NCI-H526 (cell line): ENCODE results near the gene VSTM5.

Source experiments
- DNase-seq, 2 experiments: peaks; one replicate each; lab custom pipeline; 2025; lab: John Stamatoyannopoulos, UW

VSTM5 gene, protein sequence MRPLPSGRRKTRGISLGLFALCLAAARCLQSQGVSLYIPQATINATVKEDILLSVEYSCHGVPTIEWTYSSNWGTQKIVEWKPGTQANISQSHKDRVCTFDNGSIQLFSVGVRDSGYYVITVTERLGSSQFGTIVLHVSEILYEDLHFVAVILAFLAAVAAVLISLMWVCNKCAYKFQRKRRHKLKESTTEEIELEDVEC

DNA sequence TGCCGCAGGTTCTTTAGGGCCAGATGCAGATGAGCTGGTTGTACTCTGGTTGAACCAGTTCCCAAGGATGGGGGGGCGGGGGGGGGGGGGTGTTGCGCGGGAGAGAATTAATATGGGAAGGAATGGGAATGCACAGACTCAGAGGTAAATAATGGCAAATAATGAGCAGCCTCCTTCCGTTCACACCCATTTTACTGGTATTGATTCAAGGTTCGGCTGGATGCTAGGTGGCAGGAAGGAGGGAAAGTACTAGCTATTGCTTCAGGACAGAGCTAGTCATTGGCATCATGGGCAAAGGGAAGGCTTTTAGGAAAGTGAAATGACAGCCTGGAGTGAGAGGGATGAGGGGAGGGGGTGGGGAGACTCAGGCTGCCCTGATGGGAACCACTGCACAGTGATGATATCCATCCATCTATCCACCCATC lies at the start of gene VSTM5:
VSTM5 (minus strand) TSS at position 25 of the 425 bp plus-strand sequence. CDS start 116 bp downstream, outside the sequence.
- peak in 1 of 2 experiments; percentile 61 for DNase-seq

DNA sequence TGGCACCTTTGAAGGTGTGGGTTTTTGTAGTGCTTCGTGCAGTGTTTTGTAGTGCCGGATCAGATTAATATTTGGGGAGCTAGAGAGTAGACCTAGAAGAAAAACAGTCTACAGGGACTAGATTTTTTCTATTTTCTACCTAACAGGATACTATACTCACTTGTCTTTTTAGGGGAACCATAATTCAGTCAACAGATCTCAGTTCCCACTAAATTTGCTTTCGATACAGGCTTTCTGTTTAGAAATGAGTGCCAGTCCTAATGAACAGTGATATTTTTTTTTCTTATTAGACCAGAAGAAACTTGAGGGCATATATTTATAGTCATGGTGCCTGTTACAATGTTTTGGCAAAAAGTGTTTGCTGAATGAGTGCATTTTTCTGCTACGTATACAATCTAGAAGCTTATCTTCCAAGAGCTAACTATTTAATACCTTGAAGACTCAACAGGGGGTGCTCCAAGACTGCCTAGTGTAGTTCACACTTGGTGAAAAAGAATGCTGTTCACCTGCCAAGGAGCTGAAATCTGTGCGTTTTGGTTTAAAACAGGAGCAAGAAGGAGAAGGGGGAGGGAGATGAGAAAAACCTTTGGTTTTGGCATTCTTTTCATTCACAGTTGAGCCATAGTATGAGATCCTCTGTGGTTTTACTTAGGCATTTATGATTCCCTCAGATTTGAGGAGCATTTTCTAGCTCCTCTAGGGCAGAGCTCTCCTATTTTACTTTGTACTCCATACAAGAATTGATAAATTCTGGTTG lies 44.9 kb upstream of the VSTM5 start:
- DNase-seq: peak; percentile 63 to 84

DNA sequence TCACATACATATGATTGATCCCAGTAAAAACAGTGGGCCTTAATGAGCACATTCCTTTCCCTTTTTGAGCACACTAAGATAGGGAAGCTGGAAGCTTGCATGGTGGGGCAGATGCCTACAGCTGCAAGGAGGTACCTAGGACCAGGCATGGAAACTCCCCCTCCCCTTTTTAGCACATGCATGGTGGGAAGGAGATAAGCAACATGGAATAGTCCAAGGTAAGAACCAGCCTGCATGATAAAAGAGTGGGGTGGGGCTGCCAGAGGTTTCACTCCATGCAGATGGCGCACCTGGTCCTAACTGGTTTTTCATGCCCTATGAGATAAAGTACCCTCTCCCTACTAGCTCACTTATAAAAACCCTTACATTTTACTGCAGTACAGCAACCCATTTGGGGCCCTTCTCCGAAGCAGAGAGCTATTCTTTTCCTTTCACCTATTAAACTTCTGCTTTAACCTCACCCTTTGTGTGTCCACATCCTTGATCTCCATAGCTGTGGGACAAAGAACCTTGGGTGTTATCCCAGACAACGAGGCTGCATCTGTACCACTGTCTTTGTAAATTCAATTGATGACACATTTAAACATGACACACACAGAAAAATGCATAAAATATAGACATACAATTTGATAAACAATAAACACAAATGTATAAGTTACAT lies 40.1 kb upstream of the VSTM5 start:
- no peak for DNase-seq

DNA sequence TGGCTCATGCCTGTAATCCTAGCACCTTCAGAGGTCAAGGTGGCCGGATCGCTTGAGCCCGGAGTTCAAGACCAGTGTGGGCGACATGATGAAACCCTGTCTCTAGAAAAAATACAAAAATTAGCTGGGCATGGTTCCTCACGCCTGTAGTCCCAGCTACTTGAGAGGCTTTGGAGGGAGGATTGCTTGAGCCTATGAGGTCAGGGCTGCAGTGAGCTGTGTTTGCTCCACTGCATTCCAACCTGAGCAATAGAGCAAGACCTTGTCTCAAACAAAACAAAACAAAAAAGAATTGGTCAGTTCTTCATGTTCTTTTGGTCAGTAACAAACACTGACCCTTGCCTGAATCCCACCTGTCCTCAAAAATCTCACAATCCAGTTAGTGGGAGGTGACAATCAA lies 36.7 kb upstream of the VSTM5 start:
- DNase-seq: no peak

DNA sequence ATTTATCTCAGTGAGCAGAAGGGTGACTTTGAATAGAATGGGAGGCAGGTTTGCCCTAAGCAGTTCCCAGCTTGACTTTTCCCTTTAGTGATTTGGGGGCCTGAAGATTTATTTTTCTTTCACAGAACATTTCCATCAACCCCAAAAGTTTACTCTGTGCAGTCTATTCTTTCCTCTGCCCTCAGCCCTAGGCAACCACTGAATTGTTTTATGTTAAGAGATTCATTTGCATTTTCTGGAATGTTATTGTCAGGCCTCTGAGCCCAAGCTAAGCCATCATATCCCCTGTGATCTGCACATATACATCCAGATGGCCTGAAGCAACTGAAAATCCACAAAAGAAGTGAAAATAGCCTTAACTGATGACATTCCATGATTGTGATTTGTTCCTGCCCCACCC lies 28.7 kb upstream of the VSTM5 start:
- DNase-seq: peak in 1 of 2 experiments; percentile 45

DNA sequence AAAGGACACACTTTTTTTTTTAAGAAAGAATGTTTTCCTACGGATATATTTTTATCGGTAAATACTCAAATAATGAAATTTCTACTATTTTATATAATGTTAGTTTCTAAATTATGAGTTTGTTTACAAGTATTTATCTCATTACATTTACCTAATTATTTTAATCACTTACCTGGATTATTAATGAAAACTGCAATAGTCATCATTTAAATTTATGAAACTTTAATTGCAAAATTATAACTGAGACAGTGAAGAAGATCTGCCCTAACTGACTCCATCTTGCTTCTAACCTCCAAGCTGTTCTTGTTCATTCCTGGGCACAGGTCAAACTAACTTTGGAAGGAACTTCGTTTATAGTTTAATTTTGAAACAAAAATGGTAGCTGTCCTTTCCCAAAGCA lies 25.2 kb upstream of the VSTM5 start:
- DNase-seq: no peak

DNA sequence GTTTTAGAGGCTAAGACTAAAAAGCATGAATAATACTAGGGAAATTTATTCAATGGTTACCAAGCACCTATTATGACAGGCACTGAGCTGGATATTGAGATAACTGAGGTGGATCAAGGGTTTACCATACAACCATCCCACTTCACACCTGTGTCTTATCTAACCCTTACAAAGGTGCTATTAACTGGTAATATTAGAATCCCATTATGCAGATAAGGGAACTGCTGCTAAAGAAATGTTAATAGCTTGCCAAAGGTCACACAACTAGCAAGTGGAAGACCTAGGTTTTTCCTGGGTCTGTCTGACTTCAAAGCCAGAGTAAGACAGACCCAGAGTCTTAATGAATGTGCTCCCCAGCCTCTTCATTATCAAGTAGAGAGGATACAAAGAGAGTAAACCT lies 21.1 kb upstream of the VSTM5 start:
- no peak for DNase-seq

DNA sequence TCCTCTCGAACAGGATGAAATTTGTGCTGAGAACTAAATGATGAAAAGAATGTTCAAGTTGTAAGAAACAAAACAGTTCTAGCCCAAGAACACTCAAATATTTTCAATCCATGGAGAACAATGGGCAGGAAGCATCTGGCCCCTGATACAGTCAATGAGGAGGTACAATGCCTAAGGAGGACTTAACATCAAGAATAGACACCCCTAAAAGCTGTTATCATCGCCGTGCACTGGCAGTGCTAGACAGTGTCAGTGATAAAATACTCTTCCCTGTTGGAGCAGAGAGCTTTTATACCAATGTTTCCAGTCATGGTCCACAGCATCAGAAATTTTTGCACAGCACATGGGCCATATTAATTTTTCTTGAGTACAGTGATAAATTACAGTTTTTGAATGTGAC lies 20.2 kb upstream of the VSTM5 start:
- no peak for DNase-seq

DNA sequence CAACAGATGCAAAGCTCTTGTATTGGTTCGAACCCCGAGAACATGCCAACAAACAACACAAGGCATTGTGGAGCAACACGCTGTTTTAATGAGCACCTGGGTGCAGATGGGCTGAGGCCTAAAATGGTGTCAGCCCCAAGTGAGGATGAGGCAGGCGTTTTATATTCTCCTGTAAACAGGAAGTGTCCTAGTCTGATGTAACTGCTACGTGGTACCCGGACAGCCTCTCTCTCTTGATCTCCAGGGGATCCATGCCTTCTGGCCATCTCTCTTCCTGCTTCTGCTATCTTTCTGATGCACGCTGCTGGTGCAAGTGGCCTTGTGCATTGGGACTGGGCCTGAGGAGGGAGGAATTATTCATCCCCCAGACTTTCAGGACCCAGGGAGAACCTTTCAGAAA lies 19.4 kb upstream of the VSTM5 start:
- no peak for DNase-seq

DNA sequence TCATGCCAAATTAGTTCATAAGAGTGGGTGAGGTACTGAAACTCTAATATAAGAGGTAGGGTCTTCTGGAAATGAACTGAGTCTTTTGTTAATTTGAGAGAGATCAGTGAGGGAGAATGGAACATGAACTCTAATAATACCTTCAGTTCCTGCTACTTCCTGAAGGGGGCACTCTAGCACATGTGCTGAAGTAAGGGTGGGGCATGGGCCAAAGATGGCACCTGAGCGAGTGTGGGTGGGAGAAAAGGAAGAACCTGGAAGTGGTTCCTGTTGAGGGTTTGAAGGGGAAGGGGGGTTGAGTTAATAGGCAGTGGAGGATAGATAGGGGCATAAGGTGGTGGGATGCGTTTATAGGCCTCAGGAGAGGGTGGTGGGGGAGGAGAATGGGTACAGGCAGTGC lies 18.0 kb upstream of the VSTM5 start:
- DNase-seq: peak in 1 of 2 experiments; percentile 29

DNA sequence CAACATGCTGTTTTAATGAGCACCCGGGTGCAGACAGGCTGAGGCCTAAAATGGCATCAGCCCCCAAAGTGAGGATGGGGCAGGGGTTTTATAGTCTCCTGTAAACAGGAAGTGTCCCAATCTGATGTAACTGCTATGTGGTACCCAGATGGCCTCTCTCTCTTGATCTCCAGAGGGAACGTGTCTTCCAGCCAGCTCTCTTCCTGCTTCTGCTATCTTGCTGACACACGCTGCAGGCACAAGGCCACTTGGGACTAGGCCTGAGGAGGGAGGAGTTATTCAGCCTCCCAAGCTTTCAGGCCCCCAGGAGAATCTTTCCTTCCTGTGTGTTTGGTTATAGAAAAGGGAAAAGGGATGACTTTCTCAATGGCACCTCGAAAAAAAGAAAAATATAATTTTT lies 11.4 kb upstream of the VSTM5 start:
- DNase-seq: no peak

DNA sequence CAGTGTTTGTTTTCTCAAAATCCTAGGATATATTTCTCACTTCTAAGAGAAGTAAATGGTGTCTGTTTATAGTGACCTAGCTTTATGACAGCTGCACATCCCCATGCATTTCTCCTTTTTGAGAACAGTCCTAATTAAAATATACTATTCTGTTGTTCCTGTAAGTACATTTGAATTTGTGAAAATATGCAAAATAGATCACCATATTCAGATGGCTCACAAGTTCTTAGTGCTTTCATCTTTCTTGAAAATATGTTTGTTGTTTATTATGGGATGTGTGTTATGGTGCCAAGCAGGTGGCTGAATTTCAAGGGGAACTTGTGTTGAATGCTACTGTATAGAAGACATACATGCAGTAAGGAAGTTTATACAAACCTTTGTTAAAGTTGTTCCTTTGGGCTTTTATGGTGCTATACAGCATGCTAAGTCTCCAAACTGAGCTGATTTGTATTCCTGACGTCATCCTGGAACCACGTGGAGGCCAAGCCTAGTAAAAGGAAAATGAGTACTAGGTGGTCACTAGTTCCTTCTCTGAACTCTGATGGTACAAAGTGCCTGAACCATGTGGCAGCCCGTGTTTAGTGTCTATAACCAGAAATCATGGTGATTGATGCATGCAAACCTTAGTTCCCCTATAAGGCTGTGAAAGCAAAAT lies 7.8 kb upstream of the VSTM5 start:
- DNase-seq: no peak

DNA sequence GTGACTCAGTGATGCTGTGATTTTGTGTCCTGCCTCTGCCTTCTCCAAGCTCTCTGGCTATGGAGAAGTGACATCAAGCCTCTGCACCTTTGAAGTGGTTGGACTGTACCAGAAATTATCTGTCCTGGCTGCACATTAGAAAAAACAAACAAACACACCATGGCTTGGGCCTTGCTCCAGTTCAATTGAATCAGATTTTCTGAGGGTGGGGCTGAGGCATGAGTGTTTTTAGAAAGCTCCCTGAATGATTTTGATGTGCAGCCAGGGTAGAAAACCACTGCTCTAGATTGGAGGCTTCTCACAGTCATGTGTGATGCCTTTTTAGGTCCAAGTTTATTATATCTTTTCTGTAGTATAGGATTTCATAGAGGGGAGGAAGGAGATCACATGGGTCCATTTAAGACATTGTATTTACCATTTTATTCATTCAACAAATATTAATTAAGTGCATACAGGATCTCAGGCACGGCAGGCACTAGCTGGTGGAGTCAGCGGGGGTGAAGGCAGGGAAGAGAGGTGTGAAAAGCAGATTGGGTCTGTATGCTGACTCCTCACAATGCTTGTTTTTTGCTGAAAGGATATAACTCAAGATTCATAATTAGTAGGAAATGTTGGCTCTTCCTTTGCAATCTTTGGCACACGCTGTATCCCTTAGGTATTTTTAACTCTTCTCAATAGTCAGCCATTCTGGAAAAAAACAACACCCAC lies 7.1 kb upstream of the VSTM5 start:
- DNase-seq: no peak

DNA sequence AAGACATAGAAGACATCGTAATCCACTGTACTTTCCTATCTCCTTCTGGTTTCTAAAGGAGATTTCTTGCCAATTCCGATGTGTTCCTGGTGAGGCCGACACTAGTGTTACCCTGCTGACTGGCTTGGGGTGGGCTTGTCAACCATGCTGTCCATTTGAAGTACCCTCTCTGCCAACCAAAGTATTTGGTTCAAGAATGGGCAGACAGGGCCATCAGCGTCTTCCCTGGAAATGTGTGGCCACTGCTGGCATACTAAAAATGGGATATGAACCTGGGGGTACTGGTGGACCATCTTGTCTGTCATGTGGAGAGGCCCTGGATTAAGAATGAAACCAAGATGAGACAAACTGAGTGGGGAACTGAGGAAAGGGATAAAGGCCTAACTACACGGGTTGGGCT lies 1.8 kb upstream of the VSTM5 start:
- no peak for DNase-seq

DNA sequence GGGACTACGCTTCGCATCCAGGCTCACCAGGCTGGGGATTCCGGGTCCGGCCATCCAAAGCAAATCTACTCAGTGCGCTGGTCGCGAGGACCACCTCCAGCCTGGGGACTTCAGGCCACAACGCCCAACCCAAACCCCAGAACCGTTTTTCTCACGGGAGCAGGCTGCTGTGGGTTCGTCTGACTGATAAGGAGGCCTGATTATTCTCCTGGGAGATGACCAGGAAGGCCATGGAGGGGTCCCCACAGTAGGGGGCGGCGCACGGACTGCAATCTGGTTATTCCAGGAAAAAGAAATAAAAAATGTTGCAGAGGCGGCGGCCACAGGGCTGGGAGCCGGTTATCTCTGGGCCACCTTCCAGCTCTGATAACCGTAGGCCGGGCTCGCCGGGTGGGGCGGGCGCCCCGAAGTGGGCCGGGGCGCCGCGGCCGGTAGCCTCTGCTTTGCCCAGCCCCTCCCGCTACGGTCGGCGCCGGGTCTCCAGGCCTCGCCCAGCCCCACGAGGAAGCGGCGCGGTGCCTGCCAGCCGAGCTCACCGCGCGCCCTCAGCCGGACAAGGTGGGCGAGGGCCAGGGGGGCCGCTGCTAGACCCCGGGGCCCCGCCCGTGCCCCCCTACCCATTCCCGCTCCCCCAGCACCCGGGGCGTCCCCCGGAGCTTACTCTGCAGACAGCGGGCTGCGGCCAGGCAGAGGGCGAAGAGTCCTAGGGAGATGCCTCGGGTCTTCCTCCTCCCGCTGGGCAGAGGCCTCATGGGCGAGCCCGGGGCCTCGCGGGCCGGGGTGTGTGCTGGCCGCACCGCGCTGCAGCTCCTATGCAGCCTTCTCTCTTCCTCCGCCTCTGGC lies 446 bp downstream of the VSTM5 start:
- DNase-seq: peak in 1 of 2 experiments; percentile 76

DNA sequence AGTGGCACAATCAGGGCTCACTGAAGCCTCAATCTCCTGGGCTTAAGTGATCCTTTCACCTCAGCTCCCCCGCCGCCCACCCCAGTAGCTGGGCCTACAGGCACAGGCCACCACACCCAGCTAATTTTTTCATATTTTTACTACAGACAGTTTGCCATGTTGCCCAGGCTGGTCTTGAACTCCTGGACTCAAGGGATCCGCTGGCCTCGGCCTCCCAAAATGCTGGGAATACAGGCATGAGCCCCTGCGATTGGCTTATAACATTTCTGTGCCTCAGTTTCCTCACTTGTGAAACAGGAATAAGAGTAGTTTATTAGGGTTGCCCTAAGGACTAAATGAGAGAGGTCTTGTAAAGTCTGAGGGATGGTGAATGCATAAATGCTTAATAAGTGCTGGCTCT lies 1.2 kb downstream of the VSTM5 start:
- DNase-seq: no peak

DNA sequence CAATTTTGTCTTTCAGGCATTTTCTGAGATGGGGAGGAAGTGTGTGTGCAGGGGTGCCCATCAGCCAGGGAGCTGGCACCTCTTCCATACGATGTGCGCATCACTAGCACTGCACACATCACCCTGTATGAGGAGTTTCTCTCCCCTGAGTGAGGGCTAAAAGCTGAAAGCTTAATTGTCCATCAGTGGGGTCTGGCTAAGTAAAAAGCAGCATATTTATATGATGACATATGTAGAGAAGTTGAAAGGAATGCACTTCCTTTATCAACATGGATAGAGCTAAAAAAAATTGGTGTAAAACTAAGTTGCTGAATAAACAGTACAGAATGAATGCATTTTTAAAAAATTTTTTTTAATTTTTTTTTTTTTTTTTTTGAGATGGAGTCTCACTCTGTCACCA lies 4.0 kb downstream of the VSTM5 start:
- no peak for DNase-seq

DNA sequence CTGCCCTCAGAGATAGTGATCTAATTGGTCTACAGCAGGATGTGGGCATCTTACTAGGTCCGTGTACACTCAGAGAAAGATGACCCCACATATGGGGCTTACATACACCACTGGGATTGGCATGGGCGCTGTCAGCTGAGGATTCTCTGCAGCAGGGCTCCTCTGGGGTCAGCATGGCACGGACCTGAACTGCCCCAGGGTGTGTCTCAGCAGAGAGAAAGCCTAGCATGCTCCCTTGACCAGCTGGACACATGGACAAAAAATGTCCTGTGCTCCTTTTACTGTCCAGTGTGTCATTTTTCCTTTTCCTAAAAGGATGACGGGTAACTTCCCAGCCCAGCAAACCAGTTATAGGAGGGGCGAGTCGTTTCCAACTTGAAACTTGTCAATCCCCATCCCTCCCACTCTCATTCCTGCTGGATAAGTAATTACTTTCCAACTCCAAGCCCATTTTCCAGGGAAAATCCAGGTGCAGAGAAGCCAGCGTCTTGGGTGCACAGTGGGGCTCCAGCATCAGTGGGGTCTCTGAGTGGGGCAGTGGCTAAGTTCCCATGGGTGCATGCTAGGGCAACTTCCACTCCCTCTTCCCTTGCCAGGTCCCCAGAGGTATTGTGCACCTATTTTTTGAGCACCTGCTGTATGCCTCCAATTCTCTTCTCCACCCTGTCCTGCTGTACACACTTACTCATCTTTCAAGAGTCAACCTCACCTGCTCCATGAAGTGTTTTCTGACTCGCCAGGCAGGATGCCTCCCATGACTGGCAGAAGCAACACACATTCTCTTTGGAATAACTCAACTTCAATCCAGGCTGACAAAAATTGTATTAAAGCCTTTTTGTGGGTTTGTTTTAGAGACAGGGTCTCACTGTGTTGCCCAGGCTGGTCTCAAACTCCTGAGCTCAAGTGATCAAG lies 5.0 kb downstream of the VSTM5 start:
- no peak for DNase-seq

DNA sequence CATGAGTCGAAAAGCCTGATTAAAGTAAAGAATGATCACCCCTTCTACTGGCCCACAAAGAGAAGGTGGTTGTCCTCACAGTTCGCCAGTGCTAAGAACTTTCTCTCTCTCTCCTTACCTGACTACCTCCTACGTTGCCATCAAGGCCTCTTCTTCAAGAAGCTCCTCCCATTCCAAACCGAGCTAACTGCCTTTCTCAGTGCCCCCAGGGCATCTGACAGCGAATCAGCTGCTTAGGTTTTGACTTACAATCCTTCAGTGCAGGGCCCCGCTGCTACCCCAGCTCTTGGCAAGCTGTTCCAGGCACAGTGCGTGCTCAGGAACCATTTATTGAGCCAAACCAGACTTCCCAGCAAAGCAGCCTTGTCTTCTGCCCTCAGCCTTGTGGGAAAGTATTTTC lies 5.8 kb downstream of the VSTM5 start:
- no peak for DNase-seq

DNA sequence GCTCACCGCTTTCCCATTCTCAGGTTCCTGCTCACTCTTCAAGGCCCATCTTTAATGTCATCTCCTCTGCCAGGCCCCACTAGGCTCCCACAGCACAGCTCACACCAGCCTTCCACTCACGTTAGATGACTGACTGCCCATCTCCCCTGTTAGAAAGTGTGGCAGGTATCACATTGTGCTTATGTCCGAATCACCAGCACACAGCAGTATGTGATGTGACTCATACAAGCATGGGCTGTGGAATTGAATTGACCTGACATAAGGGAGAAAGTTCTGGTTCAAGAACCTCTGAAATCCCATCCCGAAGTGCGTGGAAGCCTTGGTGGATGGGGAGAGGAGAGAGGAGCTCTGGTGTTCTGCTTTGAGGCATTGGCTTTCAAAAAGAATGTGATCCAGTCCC lies 6.5 kb downstream of the VSTM5 start:
- DNase-seq: no peak
